GM19043 (cell line): ENCODE measurements around the gene OAS1.

ENCODE experiments used
- ATAC-seq: cut with Tn5 transposase; IDR thresholded peaks from one replicate; pipeline ENCODE4 v1.9.1; 2021; ENCODE audit warnings: low read depth; ENCODE audit not compliant: unreplicated experiment

The OAS1 gene

DNA sequence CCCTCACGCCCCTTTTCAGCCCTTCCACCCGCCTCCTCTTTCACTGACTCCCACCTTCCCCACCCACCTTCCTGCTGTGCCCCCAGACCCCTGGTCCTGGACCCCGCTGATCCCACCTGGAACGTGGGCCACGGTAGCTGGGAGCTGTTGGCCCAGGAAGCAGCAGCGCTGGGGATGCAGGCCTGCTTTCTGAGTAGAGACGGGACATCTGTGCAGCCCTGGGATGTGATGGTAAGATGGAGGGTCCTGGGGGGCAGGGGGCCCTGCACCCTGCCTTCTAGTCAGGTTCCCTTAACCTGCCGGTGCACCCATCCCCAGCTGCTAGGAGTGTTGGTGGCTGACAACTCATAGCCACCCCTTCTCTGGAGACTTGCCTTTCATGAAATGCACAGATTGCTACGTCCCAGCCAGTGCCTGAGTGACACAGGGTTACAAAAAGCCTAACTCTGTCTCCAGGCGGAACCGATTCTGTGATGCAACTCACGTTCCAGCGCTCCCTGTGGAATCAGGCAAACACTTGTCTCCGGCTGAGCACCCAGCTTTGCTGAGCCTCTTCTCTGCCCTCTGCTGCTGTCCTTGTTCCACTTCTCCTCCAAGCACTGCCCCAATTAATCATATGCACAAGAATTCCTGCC is 56.6 kb downstream of the OAS1 start:
- ATAC-seq, result no peak

DNA sequence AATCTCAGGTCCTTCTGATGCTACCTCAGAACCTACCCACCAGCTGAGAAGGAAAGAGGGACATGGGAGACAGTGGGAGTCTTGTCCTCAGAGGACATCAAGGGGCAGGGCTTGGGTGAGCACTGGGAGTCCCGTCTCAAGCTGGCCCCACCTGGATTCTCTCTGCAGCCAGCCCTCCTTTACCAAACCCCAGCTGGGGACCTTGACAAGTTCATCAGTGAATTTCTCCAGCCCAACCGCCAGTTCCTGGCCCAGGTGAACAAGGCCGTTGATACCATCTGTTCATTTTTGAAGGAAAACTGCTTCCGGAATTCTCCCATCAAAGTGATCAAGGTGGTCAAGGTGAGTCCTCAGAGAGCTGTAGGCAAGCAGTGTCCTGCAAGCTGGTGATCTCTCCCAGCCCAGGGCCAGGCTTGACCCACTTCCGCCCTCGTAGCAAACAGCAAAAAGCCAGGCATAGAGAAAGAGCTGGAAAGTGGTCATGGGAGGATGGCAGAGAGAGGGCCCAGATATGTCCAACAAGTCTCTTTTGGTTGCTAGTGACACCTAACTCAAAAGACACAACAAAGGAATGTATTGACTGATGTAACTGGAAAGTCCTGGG is 57.4 kb downstream of the OAS1 start:
- no peak for ATAC-seq

DNA sequence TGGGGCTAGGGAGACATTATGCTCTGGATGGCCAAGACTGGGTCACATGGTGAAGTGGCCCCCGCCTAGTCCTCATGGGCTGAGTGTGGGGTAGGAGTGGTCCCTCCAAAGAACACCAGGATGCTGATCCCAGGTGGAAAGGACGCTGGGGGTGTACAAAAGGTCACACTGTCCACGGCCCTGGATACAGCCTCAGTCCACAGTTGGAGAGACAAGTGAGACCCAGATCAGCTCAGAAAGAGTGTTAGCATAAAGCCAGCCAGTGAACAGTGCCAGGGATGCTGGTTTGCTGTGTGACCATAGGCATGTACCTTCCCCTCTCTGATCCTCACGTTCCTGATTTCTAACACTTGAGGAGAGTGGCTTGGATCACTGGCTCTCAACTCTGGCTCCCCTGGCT is 58.2 kb downstream of the OAS1 start:
- no peak for ATAC-seq

DNA sequence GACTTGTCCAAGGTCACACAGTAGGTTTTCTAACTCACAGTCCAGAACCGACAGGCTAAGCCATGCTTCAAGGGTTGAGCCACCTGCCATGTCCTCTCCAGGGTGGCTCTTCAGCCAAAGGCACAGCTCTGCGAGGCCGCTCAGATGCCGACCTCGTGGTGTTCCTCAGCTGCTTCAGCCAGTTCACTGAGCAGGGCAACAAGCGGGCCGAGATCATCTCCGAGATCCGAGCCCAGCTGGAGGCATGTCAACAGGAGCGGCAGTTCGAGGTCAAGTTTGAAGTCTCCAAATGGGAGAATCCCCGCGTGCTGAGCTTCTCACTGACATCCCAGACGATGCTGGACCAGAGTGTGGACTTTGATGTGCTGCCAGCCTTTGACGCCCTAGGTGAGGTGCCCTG is 58.9 kb downstream of the OAS1 start:
- ATAC-seq, result no peak

DNA sequence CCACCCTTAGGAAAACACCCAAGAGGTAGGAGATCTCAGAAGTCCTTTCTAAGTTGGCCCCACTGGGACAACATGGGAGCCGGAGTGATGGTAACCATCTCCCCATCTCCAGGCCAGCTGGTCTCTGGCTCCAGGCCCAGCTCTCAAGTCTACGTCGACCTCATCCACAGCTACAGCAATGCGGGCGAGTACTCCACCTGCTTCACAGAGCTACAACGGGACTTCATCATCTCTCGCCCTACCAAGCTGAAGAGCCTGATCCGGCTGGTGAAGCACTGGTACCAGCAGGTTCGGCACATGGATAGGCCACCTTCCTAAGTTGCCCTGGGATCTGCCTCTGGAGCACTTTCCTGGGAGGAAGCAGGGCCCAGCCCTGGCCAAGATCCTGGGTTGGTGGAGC is 60.5 kb downstream of the OAS1 start:
- ATAC-seq, result no peak

DNA sequence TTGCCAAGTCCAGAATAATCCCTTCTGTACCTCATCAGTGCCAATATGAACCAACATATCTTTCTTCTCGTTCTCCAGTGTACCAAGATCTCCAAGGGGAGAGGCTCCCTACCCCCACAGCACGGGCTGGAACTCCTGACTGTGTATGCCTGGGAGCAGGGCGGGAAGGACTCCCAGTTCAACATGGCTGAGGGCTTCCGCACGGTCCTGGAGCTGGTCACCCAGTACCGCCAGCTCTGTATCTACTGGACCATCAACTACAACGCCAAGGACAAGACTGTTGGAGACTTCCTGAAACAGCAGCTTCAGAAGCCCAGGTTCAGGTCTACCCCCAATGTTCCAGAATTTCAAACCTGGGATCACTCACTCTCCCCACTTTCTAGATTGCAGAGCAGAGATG is 61.1 kb downstream of the OAS1 start:
- ATAC-seq, result no peak
